HL-60 (cell line): ENCODE results near the gene LDB2.

ENCODE experiments used
- POLR2AphosphoS5 ChIP-seq: IDR thresholded peaks from 2 replicates; pipeline ENCODE4 v1.6.1; 2012; ENCODE audit warnings: low read depth
- TF ChIP-seq, protein P1 (sequence below): IDR thresholded peaks from one replicate; pipeline ENCODE4 v1.5.1; 2011; ENCODE audit warnings: low read length, control low read depth, inconsistent platforms; ENCODE audit not compliant: insufficient read depth

GRCh38 chr4:16745887-16746286 lies 152.6 kb downstream of the LDB2 start:
- TF ChIP-seq, protein P1, sequence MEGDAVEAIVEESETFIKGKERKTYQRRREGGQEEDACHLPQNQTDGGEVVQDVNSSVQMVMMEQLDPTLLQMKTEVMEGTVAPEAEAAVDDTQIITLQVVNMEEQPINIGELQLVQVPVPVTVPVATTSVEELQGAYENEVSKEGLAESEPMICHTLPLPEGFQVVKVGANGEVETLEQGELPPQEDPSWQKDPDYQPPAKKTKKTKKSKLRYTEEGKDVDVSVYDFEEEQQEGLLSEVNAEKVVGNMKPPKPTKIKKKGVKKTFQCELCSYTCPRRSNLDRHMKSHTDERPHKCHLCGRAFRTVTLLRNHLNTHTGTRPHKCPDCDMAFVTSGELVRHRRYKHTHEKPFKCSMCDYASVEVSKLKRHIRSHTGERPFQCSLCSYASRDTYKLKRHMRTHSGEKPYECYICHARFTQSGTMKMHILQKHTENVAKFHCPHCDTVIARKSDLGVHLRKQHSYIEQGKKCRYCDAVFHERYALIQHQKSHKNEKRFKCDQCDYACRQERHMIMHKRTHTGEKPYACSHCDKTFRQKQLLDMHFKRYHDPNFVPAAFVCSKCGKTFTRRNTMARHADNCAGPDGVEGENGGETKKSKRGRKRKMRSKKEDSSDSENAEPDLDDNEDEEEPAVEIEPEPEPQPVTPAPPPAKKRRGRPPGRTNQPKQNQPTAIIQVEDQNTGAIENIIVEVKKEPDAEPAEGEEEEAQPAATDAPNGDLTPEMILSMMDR = no peak
- TF ChIP-seq POLR2AphosphoS5 = no peak
